HG03159 (cell line): ENCODE data around the gene KRTAP10-10.
"Not testable (repeated sequence)": the region's sequence is repeated elsewhere in the genome, so short reads cannot be mapped to it uniquely, and the experiment has no call there.

Source experiments
- ATAC-seq: cut with Tn5 transposase; IDR thresholded peaks from one replicate; pipeline ENCODE4 v1.9.1; 2021; ENCODE audit warnings: mild to moderate bottlenecking, moderate library complexity; ENCODE audit not compliant: unreplicated experiment

Gene KRTAP10-10

GRCh38 chr21:44637018-44637850 lies at the start of gene KRTAP10-10:
Gene KRTAP10-10 (plus strand): TSS chr21:44637356. CDS start chr21:44637418, 62 bp downstream.
- ATAC-seq, result no peak

DNA sequence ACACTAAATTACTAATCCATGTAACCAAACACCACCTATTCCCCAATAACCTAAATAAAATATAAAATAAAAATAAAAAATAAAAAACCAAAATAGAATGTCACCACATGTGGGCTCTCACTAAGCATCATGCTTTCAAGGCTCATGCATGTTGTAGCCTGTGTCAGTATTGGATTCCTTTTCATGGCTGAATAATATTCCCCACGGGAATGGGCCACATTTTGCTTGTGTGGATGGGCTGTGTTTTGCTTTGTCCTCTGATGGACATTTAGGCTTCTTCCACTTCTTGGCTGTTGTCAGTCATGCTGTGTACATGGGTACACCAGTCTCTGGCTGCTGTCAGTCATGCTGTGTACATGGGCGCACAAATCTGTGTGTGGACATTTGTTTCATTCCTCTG lies 48.1 kb upstream of the KRTAP10-10 start:
- no peak for ATAC-seq

GRCh38 chr21:44589586-44590305 lies 47.4 kb upstream of the KRTAP10-10 start:
- ATAC-seq, result no peak

GRCh38 chr21:44590311-44590721 lies 46.8 kb upstream of the KRTAP10-10 start:
- ATAC-seq, result no peak

DNA sequence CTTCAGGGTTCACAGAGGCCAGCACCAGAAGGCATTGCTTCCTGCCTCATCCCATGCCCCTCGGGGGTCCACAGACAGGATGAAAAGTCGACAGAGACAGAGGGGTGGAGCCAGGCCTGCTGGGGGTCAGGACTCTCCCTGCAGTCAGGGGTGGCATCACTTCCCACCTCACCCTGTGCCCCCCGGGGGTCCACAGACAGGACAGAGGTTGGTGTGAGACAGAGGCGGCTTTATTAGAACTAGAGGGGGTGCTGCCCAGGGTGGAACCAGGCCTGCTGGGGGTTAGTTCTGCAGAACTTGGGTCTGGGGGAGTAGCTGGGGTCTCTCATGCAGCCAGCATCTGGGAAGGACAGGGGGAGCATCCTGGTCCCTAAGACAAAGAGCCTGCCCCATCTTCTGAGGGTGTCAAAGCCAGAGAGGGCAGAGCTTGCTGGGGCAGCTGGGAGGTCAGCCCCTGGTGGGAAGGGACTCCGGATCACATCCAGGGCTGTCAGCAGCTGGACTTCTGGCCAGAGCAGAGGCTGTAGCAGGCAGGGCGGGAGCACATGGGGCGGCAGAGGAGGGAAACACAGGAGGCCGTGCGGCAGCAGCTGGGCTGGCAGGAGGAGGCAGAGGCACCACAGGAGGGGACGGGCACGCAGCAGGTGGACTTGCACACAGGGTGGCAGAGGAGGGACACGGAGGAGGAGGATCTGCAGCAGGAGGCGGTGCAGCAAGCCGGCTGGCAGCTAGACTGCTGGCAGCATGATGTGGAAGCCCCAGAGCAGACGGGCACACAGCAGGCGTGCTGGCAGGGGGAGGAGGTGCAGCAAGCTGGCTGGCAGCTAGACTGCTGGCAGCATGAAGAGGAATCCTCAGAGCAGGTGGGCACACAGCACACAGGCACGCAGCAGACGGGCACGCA lies 46.0 kb upstream of the KRTAP10-10 start:
- not testable (repeated sequence) for ATAC-seq

DNA sequence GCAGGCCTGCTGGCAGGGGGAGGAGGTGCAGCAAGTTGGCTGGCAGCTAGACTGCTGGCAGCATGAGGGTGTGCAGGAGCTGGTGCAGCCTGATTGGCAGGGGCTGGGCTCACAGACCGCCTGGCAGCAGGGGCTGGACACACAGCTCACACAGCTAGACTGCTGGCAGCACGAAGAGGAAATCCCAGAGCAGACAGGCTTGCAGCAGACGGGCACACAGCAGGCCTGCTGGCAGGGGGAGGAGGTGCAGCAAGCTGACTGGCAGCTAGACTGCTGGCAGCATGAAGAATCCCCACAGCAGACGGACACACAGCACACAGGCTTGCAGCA lies 45.4 kb upstream of the KRTAP10-10 start:
- ATAC-seq, result not testable (repeated sequence)

DNA sequence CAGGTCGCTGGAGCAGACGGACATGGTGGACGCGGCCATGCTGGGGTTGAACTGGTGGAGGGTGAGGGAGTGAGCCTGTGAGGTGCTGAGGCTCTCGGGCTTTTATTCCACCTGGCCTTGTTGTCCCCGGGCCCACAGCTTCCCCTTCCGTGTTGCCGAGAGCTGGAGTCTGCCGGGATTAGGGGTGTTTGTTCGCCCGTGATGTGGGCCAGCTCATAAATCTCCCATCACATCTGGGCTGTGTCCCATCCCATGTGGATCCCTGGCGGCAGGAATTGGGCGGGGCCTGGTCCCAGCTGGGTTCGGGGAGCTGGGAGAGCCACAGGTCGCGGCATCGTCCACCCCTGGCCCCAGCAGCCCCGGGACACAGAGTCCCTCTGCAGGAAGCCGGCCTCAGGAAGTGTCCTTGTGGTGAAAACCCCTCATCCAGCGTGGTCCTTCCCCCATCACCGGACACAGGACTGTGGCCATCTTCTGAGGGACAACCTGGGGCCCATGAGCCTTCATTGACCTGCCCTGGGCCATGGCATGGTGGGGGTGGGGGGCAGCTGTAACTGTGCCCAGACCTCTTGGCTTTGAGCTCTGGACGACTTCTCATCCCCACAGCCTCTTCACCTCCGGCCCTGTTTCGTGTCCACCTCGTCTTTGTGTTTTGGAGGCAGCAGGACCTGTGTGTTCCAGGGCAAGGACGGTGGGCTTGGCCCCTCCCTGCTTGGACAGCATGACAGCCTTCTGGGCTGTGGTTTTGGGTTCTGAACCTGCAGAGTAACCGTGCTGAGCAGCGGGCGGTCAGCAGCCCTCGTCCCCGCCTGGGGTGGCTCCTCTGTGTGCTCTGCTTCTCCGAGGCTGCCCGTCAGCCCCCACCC lies 44.5 kb upstream of the KRTAP10-10 start, which contains the start of gene KRTAP10-6:
Gene KRTAP10-6, minus strand, starts transcription at position 60 of the 866 bp plus-strand sequence. Its CDS starts 21 bp downstream, at position 39.
- no peak for ATAC-seq

DNA sequence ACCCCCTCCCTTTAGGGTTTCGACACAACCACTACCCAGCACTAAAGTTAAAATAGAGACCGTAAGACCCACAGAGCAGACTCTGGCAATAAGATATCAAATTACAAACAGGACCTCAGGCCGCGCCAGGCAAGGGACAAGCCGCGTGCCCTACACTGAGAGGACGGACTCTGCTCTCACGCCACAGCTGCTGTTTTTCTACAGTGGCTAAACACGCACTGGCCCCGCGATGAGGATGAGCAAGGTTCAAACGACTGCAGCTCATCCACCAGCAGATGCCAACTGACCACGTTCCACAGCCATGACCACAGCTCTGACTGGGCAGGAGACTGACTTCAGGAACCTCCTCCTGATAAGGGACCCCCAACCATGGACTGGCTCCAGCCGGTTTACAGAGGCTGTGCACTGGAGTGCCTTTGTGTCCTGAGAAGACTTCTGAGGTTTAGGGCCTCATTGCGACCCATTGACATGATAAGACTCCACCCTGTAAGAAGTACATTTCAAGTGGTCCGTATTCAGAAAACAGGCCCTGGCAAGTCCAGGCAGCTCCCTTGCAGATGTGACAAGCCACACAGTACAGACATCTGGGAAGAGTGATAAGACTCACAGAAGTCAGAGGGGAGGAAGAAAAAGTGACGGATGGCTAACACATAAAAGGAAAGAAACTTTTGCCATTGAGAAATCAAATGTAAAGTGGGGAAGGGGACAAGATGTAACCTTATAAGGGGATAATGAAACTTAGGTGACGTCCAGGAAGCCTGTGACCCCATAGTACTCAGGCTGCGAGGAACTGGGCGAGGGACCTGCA lies 43.4 kb upstream of the KRTAP10-10 start:
- ATAC-seq, result no peak

DNA sequence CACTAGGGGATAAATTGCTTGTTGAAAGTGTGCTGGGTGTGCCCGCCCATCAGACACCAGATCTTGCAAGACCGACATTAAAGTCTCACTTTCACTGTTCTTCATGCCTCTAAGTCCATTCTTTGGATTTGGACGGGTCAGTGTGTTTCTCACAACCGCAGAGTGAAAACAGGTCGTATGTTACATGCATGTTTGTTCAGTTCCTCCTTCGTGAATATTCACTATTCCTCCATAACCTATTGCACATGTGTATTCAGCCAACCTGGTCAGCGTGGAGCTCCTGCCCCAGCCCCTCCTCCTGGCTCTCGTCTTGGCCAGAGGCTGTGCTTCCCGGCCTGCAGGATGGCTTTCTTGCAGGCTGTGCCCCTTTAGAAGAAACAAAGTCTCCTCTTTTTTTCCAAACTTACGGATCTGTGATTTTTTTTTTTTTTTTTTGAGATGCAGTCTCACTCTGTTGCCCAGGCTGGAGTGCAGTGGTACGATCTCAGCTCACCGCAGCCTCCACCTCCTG lies 42.7 kb upstream of the KRTAP10-10 start:
- ATAC-seq, result no peak

- no peak for ATAC-seq
Observed at GRCh38 chr21:44595524-44595923, 41.6 kb upstream of the KRTAP10-10 start.

GRCh38 chr21:44596068-44596725 lies 41.0 kb upstream of the KRTAP10-10 start:
- ATAC-seq, result no peak

DNA sequence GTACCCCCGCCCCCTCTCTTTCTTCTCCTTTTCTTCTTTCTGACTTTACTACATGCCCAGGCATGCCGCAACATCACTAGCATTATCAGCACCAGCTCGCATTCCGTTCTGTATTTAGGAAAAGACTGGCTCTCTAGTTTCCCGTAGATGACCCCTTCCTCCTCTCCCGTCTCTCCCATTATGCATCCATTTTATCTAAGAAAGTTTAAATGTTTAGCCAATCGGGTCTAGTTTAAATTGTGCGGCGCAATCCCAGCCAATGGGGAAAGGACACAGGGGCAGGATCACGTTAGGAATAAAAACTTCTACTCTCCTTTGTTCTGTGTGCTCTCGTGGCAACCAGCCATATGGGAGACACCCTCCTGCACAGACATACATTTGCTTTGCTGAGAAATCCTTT lies 39.1 kb upstream of the KRTAP10-10 start:
- no peak for ATAC-seq

- ATAC-seq, result no peak
Observed at GRCh38 chr21:44599264-44600029, 37.7 kb upstream of the KRTAP10-10 start.

DNA sequence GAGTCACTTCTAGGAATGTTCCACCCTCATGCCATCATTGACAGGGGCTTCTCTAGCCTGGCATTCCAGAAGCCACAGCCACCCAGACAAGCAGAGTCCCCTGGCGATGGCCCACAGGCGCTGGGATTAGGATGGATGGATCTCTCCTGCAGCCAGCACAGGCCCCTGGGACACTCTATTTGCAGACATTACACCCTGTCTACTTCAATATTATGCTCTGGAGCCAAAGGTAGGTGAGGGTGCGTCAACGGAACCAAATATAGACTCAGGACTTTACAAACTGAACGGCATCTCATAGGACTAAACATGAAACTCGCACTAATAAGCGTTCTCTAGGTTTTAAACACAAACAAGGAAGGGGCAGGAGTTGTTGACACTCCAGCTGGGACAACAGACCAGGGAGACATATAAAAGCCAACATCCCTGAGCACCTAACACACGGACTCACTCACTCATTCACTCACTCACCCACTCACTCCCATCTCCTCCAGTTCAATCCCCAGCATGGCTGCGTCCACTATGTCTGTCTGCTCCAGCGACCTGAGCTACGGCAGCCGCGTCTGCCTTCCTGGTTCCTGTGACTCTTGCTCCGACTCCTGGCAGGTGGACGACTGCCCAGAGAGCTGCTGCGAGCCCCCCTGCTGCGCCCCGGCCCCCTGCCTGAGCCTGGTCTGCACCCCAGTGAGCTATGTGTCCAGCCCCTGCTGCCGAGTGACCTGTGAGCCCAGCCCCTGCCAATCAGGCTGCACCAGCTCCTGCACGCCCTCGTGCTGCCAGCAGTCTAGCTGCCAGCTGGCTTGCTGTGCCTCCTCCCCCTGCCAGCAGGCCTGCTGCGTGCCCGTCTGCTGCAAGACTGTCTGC lies 36.8 kb upstream of the KRTAP10-10 start, which contains the start of gene KRTAP10-7:
Gene KRTAP10-7, plus strand, starts transcription at position 480 of the 861 bp plus-strand sequence. Its CDS starts 25 bp downstream, at position 505.
- ATAC-seq, result not testable (repeated sequence)

- not testable (repeated sequence) for ATAC-seq
Observed at GRCh38 chr21:44601091-44601490, 36.1 kb upstream of the KRTAP10-10 start.

- ATAC-seq, result no peak
Observed at GRCh38 chr21:44601596-44602462, 35.3 kb upstream of the KRTAP10-10 start.
